HG03066 (cell line): ENCODE results near the gene TMEM163.

Experiments
- ATAC-seq: cut with Tn5 transposase; IDR thresholded peaks from one replicate; pipeline ENCODE4 v1.9.1; 2021; ENCODE audit warnings: low read depth; ENCODE audit not compliant: unreplicated experiment

Gene TMEM163

DNA sequence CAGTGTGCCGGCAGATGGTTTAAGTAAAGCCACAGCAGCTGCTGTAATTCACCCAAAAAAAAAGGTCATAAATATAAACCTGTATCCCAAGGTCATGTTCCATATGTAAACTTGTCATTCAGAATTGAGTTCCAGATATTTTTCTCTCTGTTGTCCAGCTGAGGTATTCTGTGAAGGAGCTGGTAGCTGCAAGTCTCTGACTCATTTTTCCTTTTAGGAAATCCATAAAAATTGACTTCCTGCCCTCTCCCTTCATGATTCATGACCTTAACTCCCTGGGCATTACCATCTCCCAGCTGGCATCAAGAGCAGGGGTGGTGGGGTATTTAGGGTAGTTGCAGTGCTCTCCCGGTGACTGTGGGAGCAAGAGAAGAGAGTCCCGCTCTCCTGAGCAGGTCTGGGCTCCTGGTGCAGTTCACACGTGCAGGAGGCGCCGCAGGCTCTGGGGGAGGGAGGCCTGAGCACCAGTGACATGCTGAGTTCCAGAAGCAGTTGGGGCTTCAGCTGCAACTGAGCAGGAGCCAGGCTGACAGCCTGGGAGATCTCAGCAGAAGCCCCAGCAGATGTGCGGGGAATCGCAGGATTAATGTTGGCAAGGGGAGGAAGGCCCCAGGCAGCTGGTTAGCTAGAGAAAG lies 272.3 kb downstream of the TMEM163 start:
- no peak for ATAC-seq

DNA sequence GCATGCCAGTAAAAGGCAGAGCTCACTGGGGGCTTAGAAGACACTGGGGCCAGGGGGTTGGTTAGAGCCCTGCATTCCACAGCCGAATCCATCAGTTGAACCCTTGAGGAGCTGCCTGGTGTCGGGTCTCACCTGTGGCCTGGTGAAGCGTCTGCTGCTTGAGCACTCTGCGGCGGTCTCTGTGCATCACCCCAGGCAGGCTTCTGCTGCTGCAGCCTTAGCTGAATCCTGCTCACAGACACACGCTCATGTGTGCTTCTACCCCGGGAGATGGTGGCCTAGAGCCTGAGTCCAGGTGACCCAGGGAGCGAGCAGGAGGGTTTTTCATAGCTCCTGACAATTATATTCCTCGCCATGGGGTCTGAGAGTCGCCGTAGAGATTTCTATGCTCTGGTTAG lies 272.8 kb downstream of the TMEM163 start:
- ATAC-seq: no peak

DNA sequence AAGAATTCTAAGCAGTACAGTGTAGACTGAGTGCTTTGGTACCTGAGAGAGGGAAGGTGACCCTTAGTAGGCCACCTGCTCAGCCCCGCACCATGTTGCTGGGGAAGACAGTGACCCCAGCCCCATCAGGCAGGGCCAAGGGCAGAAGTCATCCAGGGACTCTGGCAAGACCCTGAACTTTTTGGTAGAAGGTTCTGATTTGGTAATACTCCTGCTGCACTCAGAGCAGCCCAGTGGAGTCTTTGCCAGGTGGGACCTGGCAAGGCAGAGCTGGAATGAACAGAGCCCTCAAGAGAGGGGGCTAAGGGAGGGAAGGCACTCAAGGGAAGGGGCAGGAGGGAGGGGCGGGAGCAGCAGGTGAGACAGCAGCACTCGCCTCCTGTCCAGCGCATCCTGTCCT lies 273.7 kb downstream of the TMEM163 start:
- ATAC-seq: no peak

DNA sequence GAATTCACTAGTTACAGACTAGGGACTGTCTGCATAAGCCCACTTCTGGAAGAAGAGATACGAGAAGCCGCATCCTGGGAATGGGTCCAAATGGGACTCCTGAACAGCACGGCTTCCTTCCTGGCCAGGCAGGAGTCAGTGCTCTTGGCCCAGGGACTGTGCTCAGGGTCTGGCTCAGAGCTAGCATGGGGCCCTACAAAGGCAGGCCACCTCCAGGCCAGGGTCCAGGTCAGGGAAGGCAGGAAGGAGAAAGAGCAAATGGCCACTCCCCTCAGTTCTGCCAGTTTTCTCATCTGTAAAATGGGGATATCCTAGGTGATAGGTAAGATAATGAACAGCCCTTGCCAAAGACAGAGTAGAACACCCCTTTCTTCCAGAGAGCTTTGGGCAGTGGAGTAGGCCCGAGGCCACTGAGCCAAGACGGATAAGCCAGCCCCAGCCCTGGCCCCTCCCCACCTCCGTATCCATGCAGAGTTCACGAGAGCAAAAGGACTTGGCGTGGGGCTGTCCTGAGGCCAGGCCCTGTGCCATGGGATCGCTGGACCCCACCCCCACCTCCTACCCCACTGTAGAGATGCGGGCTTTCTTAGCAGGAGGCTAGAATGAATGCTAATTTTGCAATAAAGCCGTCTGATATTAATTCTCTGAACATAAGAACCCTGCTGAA lies 274.9 kb downstream of the TMEM163 start:
- ATAC-seq: no peak

DNA sequence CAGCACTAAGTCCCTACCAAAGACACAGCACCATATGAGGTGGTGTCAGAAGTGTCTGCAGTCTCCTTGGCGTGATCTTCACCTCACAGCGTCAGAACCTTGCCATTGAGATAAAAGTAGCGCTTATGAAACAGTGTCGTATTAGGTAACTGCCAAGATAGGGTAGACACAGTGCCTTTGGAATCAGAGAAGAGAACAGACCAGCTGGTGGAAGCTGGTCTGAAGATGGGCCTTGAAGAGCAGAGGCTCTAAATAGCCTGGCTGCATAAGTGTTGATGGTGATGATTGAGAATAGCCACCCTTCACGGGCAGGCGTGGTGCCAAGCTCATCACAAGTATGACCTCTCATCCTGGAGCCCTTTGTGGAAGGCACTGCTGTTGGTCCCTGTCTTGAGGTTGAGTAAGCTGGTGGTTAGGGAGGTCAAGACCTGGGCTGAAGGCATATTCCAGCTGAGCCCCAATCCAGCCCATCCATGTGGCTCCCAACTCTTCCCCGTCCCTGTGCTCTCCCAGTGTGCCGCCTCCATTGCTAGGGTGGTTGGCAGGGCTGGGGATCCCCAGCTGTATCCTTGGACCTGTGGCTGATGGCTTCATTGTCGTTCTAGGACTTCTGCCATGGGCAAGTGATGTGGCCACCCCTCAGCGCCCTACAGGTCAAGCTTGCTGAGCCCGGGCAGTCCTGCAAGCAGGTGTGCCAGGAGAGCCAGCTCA lies 277.5 kb downstream of the TMEM163 start:
- ATAC-seq: no peak

DNA sequence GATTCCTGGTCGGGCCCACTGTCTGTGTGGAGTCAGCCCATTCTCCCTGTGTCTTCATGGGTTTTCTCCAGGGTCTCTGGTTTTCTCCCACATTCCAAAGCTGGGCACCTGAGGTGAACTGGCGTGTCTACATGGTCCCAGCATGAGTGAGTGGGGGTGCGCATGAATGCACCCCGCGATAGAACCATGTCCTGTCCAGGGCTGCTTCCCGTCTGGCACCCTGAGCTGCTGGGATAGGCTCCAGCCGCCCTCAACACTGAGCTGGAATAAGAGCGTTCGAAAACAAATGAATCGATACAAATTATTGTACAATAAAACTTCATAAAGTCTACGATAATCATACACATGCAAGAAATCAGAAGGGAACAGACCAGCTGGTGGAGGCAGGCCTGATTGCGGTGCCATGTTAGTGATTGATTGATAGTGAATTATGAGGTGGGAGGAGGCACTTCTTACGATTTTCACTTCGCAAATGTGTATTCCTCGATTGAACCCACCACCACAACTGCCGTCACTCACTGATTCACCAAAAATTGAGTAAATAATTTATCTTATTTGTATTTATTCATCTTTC lies 278.4 kb downstream of the TMEM163 start:
- no peak for ATAC-seq

DNA sequence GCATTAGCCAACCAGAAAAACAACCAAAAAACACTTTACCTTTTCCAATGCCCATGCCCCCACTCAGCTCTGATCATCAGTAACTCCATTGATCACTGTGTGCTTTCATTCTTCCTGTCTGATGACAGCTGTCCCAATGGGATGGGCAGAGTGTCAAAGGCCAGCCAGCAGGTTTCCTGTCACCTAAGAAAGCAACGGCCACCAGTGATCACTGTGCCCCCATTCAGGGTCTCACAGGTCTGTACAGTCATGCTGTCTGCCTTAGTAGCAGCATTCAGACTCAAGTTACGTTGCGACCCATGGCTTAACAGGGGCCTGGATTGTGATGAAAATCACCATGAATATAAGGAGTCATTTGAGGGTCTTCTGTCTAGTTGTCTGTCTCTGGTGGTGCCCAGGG lies 280.4 kb downstream of the TMEM163 start:
- no peak for ATAC-seq

DNA sequence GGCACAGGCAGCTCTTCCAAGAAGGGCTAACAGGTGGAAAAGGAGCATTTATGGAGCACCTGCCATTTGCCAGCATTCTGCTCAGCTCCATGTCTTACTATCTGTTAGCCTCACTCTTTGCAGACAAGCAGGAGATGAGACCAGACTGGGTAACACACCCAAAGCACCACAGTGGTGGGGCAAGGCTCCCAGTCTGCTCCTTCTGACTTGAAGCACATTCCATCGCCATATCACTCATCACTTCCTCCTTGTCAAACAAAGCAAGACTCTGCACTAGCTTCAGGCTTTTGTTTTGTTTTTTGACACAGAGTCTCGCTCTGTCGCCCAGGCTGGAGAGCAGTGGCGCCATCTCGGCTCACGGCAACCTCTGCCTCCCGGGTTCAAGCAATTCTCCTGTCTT lies 282.1 kb downstream of the TMEM163 start:
- ATAC-seq: no peak

DNA sequence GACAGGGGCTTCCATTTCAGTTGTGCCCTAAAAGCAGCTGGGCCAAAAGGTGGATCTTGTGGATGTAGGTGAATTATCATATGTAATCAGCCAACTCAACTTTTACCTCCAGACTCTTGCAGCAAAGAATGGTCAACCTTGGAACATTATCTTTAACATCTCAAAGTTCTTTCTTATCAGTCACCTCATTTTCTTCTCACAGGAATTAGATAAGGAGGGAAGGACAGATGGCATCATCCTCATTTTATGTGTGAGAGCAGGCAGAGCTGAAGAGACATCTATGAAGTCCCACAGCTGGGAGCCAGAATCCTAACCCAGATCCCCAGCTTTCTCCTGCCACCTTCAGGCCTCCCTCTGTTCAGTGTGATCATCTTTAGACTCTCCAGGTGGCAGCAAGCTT lies 282.9 kb downstream of the TMEM163 start:
- ATAC-seq: no peak

DNA sequence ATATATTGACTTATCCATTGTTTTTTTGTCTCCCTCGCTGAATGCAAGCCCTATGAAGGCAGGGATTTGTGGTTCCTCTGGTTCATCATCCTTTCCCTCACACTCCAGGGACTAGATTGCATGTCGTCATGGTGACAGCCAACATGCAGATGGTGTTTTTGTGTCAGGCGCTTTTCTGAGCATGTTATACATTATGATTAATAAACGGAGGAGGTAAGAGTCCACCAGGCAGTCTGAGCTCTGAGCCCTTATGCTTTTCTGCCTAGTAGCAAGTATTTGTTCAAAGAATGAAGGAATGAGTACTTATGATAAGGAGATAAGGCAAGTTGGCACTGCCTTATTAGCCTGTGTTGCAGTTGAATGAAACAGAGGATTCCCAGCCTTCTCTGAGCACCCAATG lies 283.3 kb downstream of the TMEM163 start:
- ATAC-seq: no peak

DNA sequence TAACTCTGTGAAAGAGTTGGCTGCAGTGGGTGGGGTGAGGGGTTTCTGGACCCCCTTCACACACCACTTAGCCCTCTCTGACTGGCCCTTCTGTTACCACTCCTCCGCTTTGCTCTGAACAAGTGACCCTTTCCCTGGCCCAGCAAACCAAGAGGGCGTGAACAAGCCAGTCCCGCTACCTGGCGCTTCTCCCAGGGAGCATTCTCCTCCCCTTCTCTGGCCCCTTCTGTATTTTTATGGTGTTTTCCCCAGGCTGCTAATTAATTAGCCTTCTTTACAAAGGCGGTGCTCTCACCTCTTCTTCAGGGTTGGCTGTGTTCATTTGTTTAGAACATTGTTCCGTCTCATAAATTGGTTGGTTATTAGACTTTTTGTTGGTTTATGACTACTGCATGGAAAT lies 284.8 kb downstream of the TMEM163 start:
- ATAC-seq: no peak

DNA sequence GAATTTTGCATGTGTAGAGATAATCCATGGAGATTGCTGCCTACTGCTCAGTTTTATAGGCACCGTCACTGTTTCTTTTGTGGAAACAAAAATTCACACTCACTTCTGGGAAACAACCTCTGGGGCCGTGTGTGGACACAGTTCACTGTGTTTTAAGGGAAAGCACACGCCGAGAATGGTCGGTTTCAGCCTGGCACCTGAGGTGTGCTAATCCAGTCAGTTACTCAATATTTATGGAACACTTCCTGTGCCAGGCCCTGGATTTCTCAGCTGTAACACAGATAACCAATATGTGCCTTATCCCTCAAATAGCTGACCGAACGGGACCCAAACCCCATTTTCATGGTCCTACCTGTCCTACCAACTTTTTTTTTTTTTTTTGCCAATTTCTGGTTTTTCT lies 285.3 kb downstream of the TMEM163 start:
- ATAC-seq: no peak

DNA sequence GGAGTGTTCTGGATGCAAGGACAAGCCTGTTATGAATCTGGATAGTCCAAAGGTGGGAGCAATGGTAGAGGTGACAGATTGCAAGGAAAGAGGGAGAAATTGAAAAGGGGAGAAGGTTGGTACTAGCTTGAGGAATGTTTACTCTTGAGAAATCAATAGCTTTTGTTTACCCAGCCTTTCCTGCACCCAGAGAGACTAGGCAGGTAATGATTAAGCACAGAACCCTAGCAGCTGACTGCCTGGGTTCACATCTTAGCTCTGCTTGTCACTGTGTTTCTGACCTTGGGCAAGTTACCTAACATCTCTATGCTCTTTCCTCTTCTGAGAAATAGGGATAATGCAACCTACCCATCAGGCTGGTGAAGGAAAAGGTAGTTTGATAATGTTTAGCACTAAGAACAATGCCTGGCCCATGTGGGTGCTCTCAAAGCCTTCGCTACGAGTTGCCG lies 286.3 kb downstream of the TMEM163 start:
- ATAC-seq: no peak

DNA sequence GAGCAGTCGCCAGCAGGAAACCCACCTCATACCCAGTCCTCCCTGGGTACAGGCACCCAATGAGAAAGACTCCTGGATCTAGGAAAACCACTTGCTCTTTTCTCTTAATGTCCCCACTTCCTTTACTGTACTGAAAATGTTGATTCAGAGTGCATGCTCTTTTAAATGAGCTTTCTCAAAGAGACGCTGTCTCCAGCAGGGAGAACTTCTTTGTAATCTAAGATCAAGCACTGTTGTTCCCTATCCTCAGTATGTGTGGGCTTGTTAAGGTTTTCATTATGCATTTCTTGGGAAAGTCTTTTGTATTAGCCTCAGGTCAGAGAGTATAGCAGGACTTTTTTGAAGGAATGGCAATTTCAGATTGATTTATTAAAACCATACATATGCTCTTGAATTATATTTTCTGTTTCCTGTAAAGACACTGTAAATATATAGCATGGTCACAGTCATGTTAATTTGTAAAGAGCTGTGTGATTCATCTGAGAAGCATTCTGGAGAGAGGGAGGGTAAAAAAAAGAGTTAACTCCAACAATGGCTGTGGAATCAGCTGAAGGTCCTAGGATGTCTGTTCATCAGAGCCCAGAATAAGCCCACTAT lies 286.9 kb downstream of the TMEM163 start:
- no peak for ATAC-seq

DNA sequence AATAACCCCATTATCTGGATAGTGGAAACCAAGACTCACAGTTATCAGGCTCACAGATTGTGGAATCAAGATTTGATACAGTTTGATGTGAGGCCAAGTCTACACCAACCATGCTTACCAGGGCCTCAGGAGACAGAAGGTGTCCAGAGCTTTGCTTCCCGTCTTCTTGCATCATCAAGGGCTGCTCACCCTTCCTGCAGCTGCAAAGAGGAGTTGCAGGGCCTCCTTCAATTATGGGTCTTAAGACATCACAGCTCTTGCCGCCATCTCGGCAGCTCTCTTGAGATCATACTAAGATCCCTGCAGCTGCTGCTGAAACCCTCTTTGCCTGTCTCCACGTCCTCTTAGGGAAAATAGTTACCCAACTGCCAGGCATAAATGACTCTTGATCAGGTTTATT lies 288.9 kb downstream of the TMEM163 start:
- ATAC-seq: no peak

DNA sequence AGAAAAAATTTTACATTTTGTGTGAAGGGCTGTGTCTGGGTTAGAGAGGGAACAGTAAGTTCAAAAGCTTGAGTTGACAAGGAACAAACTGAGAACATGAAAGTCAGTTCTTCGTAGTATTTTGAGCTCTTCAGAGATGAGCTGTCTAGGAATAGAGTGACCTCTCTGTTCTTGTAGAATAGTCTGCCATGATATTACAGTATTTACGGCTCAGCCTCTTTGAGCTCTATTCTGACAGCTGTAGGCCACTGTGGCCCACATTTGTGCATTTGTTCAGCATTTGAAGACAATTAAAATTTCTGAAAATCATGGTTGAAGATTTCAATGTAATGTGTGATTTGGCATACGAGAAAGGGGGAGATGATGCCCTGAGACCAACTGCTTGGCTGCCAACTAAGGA lies 292.1 kb downstream of the TMEM163 start:
- no peak for ATAC-seq

DNA sequence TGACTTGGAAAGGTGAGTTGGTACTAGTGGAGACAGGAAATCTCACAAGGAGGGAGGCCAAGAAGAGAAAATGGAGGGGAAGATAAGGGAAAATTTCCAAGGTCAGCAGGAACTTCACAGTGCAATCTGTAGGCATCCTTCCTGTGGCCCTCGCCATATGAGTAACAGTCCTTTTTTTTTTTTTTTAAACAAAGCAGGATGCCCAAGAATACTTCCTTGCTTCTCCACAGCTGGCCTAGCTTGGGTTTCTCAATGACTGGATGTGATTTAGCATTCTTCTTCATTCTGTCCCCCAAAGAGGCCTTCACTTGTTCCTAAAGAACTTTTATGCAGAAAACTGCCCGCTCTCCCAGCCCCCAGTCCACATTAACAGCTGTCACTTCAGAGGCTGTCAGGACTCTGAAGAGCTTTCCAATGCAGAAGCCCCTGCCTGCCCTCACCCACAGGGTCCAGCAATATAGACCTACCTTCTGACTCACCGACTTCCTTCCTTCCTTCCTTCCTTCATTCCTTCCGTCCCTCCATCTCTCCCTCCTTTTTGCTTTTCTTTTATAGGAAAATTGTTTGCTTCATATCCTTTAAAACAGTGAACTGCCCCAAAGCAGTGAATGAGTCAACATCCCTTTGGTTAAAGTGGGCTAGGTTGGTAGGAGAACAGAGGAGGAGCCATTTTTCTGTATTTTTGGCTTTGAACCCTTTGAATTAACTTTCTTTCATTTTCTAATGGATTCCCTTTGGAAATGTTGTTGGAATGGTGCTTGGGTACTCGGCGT lies 292.9 kb downstream of the TMEM163 start:
- no peak for ATAC-seq

DNA sequence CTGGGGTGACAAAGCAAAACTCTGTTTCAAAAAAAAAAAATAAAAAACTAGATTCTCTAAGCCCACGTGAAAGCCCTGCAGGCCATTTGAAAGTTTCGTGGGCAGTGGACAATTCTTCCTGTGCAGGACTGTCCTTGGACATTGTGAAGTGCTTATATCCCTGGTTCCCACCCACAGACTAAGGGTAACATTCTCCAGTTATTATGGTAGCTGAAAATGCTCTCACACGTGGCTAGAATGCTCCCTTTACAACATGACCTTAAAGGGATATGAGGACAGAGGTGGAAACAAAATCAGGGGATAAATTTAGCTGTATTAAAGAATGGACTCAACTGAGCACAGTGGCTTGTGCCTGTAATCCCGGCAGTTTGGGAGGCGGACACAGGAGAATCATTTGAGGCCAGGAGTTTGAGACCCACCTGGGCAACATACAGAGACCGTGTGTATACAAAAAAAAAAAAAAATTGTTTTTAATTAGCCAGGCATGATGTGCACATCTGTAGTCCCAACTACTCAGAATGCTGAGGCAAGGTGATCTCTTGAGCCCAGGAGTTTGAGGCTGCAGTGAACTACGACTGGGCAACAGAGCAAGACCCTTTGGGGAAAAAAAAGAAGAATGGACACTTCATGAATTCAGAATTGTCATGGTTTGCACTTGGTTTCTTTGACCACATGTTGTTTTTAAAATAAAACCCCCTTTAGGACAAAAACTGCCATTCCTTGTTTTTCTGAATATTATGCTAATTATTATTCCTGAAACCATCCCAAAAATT lies 297.1 kb downstream of the TMEM163 start:
- ATAC-seq: no peak

DNA sequence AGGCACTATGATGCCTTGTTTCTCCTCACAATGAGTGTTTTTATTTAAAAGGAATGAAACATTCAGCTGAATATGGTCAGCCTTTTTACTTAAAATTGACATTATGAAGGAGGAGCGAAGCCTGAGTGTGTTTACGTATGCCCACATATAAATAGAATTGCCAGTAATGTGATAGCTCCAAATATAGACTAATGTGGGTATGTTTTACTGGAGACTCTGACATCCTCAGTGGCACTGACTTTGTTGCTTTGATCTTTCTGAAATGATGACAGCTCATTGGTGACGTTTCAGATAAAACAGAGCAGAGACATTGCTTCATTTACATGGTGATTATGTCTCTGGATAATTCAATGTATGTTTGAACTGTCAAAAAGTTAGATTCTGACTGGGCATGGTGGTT lies 297.9 kb downstream of the TMEM163 start:
- no peak for ATAC-seq

DNA sequence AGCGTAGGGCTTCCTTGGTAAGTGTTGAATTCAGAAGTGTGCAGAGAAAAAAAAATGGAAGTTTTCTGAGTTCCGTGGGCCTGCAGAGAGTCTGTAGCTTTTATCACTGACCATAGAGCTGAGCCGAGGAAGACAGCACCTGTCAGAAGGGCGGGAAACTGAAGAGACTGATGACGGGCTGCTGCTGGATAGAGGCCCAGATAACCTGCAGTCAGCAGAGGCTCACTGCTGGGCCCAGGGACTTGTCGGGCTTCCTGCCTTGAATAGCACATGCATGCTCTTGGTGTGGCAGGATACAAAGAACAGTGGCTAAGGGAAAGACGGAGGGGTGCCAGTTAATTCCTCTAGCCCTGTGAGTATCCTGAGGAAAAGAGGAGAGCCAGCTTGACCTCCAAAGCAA lies 298.5 kb downstream of the TMEM163 start:
- ATAC-seq: no peak
